Neuronal stem cell (in vitro differentiated cells): Measurements from ENCODE around the gene NRXN3.

Experiments used
- DNase-seq: peaks from one replicate; pipeline ENCODE4 v3.0.0-alpha.2; 2013; ENCODE audit warnings: low spot score
- H2AFZ ChIP-seq: one replicate; pipeline ENCODE4 v1.6.1; 2013; ENCODE audit warnings: mild to moderate bottlenecking, low read length, inconsistent platforms
- H2AK5ac ChIP-seq: 2 replicates; pipeline ENCODE4 v1.6.1; 2013; ENCODE audit warnings: low read depth, mild to moderate bottlenecking, inconsistent platforms, low read length, moderate library complexity, mixed read lengths
- H2BK120ac ChIP-seq: 2 replicates; pipeline ENCODE4 v1.6.1; 2013; ENCODE audit warnings: low read depth, mild to moderate bottlenecking, inconsistent platforms, low read length, moderate library complexity, mixed read lengths
- H2BK12ac ChIP-seq: one replicate; pipeline ENCODE4 v1.6.1; 2013; ENCODE audit warnings: low read length, inconsistent platforms
- H2BK15ac ChIP-seq: 2 replicates; pipeline ENCODE4 v1.6.1; 2013; ENCODE audit warnings: mild to moderate bottlenecking, low read length, inconsistent platforms, mixed read lengths
- H2BK5ac ChIP-seq: one replicate; pipeline ENCODE4 v1.6.1; 2013; ENCODE audit warnings: inconsistent platforms, mild to moderate bottlenecking, low read length, moderate library complexity
- H3K14ac ChIP-seq: one replicate; pipeline ENCODE4 v1.6.1; 2013; ENCODE audit warnings: low read length, inconsistent platforms
- H3K18ac ChIP-seq: 2 replicates; pipeline ENCODE4 v1.6.1; 2013; ENCODE audit warnings: low read length, inconsistent platforms
- H3K23ac ChIP-seq: 2 replicates; pipeline ENCODE4 v1.6.1; 2013; ENCODE audit warnings: low read depth, mild to moderate bottlenecking, mixed read lengths, low read length, inconsistent platforms; ENCODE audit not compliant: poor library complexity
- H3K27ac ChIP-seq: replicated peaks from 3 replicates; pipeline ENCODE4 v1.5.1; 2013; ENCODE audit warnings: low read length, inconsistent platforms
- H3K27me3 ChIP-seq, 3 experiments: 2 replicates each; pipeline ENCODE4 v1.6.1; 2013; ENCODE audit warnings: low read length in 3 of 3, mild to moderate bottlenecking in 2 of 3, inconsistent platforms in 1 of 3, low read depth in 1 of 3, mixed read lengths in 1 of 3, moderate library complexity in 1 of 3; ENCODE audit not compliant: control insufficient read depth in 3 of 3, insufficient read depth in 3 of 3
- H3K36me3 ChIP-seq, 2 donors: replicated peaks in 1 of 2; 2 replicates each; pipeline ENCODE4 v1.6.1; 2013; ENCODE audit warnings: low read length in 2 of 2; ENCODE audit not compliant: control insufficient read depth in 2 of 2, insufficient read depth in 2 of 2
- H3K4ac ChIP-seq: 2 replicates; pipeline ENCODE4 v1.6.1; 2013; ENCODE audit warnings: inconsistent platforms, mild to moderate bottlenecking, low read length, moderate library complexity
- H3K4me1 ChIP-seq, 2 donors: 1 replicate in 1 of 2; 2 replicates in 1 of 2; pipeline ENCODE4 v1.6.1; 2013; ENCODE audit warnings: low read length in 2 of 2, low read depth in 1 of 2; ENCODE audit not compliant: control insufficient read depth in 2 of 2, insufficient read depth in 1 of 2
- H3K4me2 ChIP-seq: one replicate; pipeline ENCODE4 v1.6.1; 2013; ENCODE audit warnings: mild to moderate bottlenecking, low read length, inconsistent platforms; ENCODE audit not compliant: insufficient read depth, poor library complexity, severe bottlenecking
- H3K4me3 ChIP-seq, 2 donors: 2 replicates each; pipeline ENCODE4 v1.5.1; 2013; ENCODE audit warnings: low read length in 2 of 2, mild to moderate bottlenecking in 2 of 2, inconsistent platforms in 1 of 2, moderate library complexity in 1 of 2
- H3K79me1 ChIP-seq: one replicate; pipeline ENCODE4 v1.6.1; 2013; ENCODE audit warnings: low read depth, mild to moderate bottlenecking, inconsistent platforms, low read length, moderate library complexity
- H3K9ac ChIP-seq: one replicate; pipeline ENCODE4 v1.6.1; 2013; ENCODE audit warnings: mild to moderate bottlenecking, low read depth, low read length, inconsistent platforms; ENCODE audit not compliant: poor library complexity
- H3K9me3 ChIP-seq, 2 donors: replicated peaks in 1 of 2; 2 replicates each; pipeline versions ENCODE3 to v1.6.1; 2013; ENCODE audit warnings: low read length in 2 of 2, mild to moderate bottlenecking in 2 of 2, inconsistent platforms in 1 of 2, low read depth in 1 of 2, mixed read lengths in 1 of 2, moderate library complexity in 1 of 2; ENCODE audit not compliant: control insufficient read depth in 2 of 2, insufficient read depth in 1 of 2
- H4K8ac ChIP-seq: one replicate; pipeline ENCODE4 v1.6.1; 2013; ENCODE audit warnings: low read depth, mild to moderate bottlenecking, inconsistent platforms, low read length, moderate library complexity
- H4K91ac ChIP-seq: one replicate; pipeline ENCODE4 v1.6.1; 2013; ENCODE audit warnings: low read length, low read depth, mild to moderate bottlenecking, inconsistent platforms; ENCODE audit not compliant: poor library complexity
- WGBS, 2 donors: extraction: QIAGEN DNeasy Blood & Tissue Kit; methylation state at CpG; one replicate each; pipeline ENCODE4 v1.1.7; 2013; ENCODE audit warnings: missing lambda C conversion rate in 2 of 2, mixed read lengths in 1 of 2; ENCODE audit not compliant: insufficient read length in 2 of 2, insufficient replicate concordance in 1 of 2; ENCODE audit errors: extremely low coverage in 2 of 2; 5-methylcytosine and 5-hydroxymethylcytosine counted together

The NRXN3 gene

GRCh38 chr14:78417532-78417931, 247.4 kb downstream of the NRXN3 start:
- no peak overlapping the region for H2BK120ac ChIP-seq
- no peak overlapping the region for H2AFZ ChIP-seq
- H3K4ac ChIP-seq, result no peak overlapping the region
- H4K8ac ChIP-seq, result no peak overlapping the region
- H3K9me3 ChIP-seq, result no peaks in the 10 kb centered on the region
- no peaks in the 10 kb centered on the region for H3K4me1 ChIP-seq
- no peak overlapping the region for H3K9ac ChIP-seq
- H3K18ac ChIP-seq, result no peak overlapping the region
- no peak overlapping the region for H3K27ac ChIP-seq
- H2BK5ac ChIP-seq, result no peak overlapping the region
- no CpG with 5 or more reads among the region's 3 CpGs for WGBS, 2 donors
- H2BK15ac ChIP-seq, result no peak overlapping the region
- no peak overlapping the region for H4K91ac ChIP-seq
- no peak overlapping the region for H3K4me2 ChIP-seq
- no peaks in the 10 kb centered on the region for H3K27me3 ChIP-seq
- H3K4me3 ChIP-seq, result no peak overlapping the region
- H2AK5ac ChIP-seq, result no peak overlapping the region
- H3K36me3 ChIP-seq, result no peaks in the 10 kb centered on the region
- H3K14ac ChIP-seq, result no peak overlapping the region
- no peaks in the 10 kb centered on the region for H3K79me1 ChIP-seq
- no peak overlapping the region for H2BK12ac ChIP-seq
- no peak overlapping the region for H3K23ac ChIP-seq
- DNase-seq, result no peak

GRCh38 chr14:78424311-78424710, 254.1 kb downstream of the NRXN3 start:
- Histone ChIP-seq H4K91ac (no peak overlapping the region), H3K27me3 (no peaks in the 10 kb centered on the region), H2BK15ac (no peak overlapping the region), H3K4me1 (no peaks in the 10 kb centered on the region), H2BK5ac (no peak overlapping the region), H2BK120ac (no peak overlapping the region), H2AK5ac (no peak overlapping the region), H3K4me2 (no peak overlapping the region), H3K4me3 (no peak overlapping the region), H2BK12ac (no peak overlapping the region), H3K18ac (no peak overlapping the region), H4K8ac (no peak overlapping the region), H3K9me3 (no peaks in the 10 kb centered on the region), H3K36me3 (no peaks in the 10 kb centered on the region), H3K79me1 (no peaks in the 10 kb centered on the region), H2AFZ (no peak overlapping the region), H3K23ac (no peak overlapping the region), H3K14ac (no peak overlapping the region), H3K4ac (no peak overlapping the region), H3K27ac (no peak overlapping the region), H3K9ac (no peak overlapping the region)
- WGBS, 2 donors, result no CpG with 5 or more reads among the region's 1 CpG
- DNase-seq, result no peak

GRCh38 chr14:78425330-78425729, 255.2 kb downstream of the NRXN3 start:
- Histone ChIP-seq H2BK120ac (no peak overlapping the region), H2BK12ac (no peak overlapping the region), H3K4ac (no peak overlapping the region), H3K18ac (no peak overlapping the region), H3K27me3 (no peaks in the 10 kb centered on the region), H3K9me3 (no peaks in the 10 kb centered on the region), H3K4me1 (no peaks in the 10 kb centered on the region), H3K4me2 (no peak overlapping the region), H3K36me3 (no peaks in the 10 kb centered on the region), H4K91ac (no peak overlapping the region), H3K14ac (no peak overlapping the region), H2AK5ac (no peak overlapping the region), H3K79me1 (no peaks in the 10 kb centered on the region), H2AFZ (no peak overlapping the region), H3K27ac (no peak overlapping the region), H2BK5ac (no peak overlapping the region), H3K9ac (no peak overlapping the region), H2BK15ac (no peak overlapping the region), H4K8ac (no peak overlapping the region), H3K4me3 (no peak overlapping the region), H3K23ac (no peak overlapping the region)
- DNase-seq, result no peak
- no CpG with 5 or more reads among the region's 2 CpGs for WGBS, 2 donors

DNA sequence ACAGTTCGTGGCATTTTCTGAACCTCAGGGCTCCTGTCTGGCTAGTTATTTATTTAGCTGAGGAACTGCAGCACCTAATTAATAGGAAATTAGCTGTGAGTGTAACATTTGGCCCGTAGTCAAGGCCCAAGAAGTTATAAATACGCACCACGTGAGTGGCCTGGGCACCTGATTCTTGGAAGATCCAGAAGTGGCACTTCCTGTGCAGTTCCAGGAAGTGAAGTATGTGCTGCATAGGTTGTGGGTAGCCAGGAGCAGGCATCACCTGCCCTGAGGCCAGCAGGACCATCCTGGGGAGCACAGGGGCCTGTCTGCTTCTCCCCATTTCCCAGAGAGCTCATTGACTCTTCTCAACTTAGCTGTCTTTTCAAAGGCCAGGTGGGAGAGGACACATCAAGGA, 255.6 kb downstream of the NRXN3 start:
- Histone ChIP-seq H3K4ac (peak overlapping the region; percentile 53), H3K23ac (no peak overlapping the region), H3K27ac (no peak overlapping the region), H3K36me3 (no peaks in the 10 kb centered on the region), H2BK5ac (no peak overlapping the region), H2BK15ac (no peak overlapping the region), H2AK5ac (no peak overlapping the region), H2AFZ (no peak overlapping the region), H3K4me2 (no peak overlapping the region), H3K18ac (no peak overlapping the region), H4K8ac (no peak overlapping the region), H3K4me1 (no peaks in the 10 kb centered on the region), H3K79me1 (no peaks in the 10 kb centered on the region), H3K14ac (no peak overlapping the region), H2BK120ac (no peak overlapping the region), H2BK12ac (no peak overlapping the region), H3K9ac (no peak overlapping the region), H3K9me3 (no peaks in the 10 kb centered on the region), H3K4me3 (no peak overlapping the region), H3K27me3 (no peaks in the 10 kb centered on the region), H4K91ac (no peak overlapping the region)
- DNase-seq, result no peak
- whole genome bisulfite sequencing, 2 donors, result no CpG with 5 or more reads among the region's 4 CpGs
